HepG2 (cell line): ENCODE results near the gene BLOC1S2. TPM values are rescaled to one million over a fixed set of nuclear protein-coding genes. Genes with fewer than 3 reads are reported as not detected.
A peak's percentile ranks its signal among the peaks of the same experiment; 100 is the strongest.

Experiments used
- ATAC-seq: fragments of 200-7000 bp; cut with Tn5 transposase; 3 replicates; pipeline ENCODE4 v1.9.1; 2020; ENCODE audit warnings: mild to moderate bottlenecking, moderate library complexity
- BruUV-seq: library from RNA; stranded (reverse); fragments of 400-500 nt; replicated peaks from 2 replicates; lab custom pipeline; 2021; lab: Mats Ljungman, UMichigan
- CTCF ChIA-PET: fragments of 300-600 bp; formaldehyde crosslinking; extraction: SDS; loops from one replicate; lab custom pipeline; 2021; ENCODE audit warnings: low total read pairs, inconsistent platforms, low intra/inter-chr PET ratio; lab: Yijun Ruan, JAX
- POLR2A ChIA-PET: fragments of 350-600 bp; sonication (Branson Sonifier 250); formaldehyde crosslinking; loops from one replicate; lab custom pipeline; 2020; ENCODE audit warnings: antibody characterized with exemption, inconsistent platforms; lab: Yijun Ruan, JAX
- DNase-seq: peaks from one replicate; pipeline ENCODE4 v3.0.0-alpha.2; 2015; ENCODE audit warnings: low spot score
- FAIRE-seq: peaks from 3 replicates; lab custom pipeline; 2011; peaks lifted over from hg19 to GRCh38; lab: Jason Lieb, UNC
- H2AFZ ChIP-seq: one replicate; pipeline ENCODE4 v1.6.1; 2011; ENCODE audit warnings: low read length, inconsistent platforms
- H3K27ac ChIP-seq: fragments of 300-600 bp; 3 replicates; pipeline ENCODE4 v1.8.0; 2011; ENCODE audit warnings: mixed run types, mild to moderate bottlenecking, mixed read lengths, low read length, inconsistent platforms; ENCODE audit not compliant: insufficient read depth; ENCODE audit errors: extremely low read length
- H3K27me3 ChIP-seq, 2 experiments: fragments of 200-600 bp in 1 of 2; 2 replicates in 1 of 2; 3 replicates in 1 of 2; pipeline versions ENCODE4 v1.6.0 to v1.8.0; 2011; ENCODE audit warnings: low read length in 2 of 2, mild to moderate bottlenecking in 2 of 2, moderate library complexity in 2 of 2, inconsistent platforms in 1 of 2; ENCODE audit not compliant: insufficient read depth in 2 of 2, control insufficient read depth in 1 of 2
- H3K36me3 ChIP-seq, 2 experiments: fragments of 200-600 bp in 1 of 2; replicated peaks in 1 of 2; 2 replicates in 1 of 2; 3 replicates in 1 of 2; pipeline versions ENCODE4 v1.5.1 to v1.8.0; 2011; ENCODE audit warnings: low read length in 2 of 2, inconsistent platforms in 1 of 2; ENCODE audit not compliant: insufficient read depth in 2 of 2, control insufficient read depth in 1 of 2
- H3K4me1 ChIP-seq: 2 replicates; pipeline ENCODE4 v1.5.1; 2012; ENCODE audit warnings: low read length, inconsistent platforms; ENCODE audit not compliant: insufficient read depth
- H3K4me2 ChIP-seq: 2 replicates; pipeline ENCODE4 v1.6.0; 2011; ENCODE audit warnings: low read depth, low read length, inconsistent platforms
- H3K4me3 ChIP-seq, 3 experiments: fragments of 200-600 bp in 1 of 3; sonication (generic), shearing (Covaris generic) in 1 of 3; replicated peaks in 1 of 3; 2 replicates each; pipeline ENCODE4 v1.5.1; 2011 to 2016; ENCODE audit warnings: low read length in 3 of 3, inconsistent platforms in 2 of 3, low read depth in 2 of 3, mild to moderate bottlenecking in 2 of 3, control low read depth in 1 of 3, mixed read lengths in 1 of 3; ENCODE audit not compliant: insufficient read depth in 1 of 3
- H3K79me2 ChIP-seq: one replicate; pipeline ENCODE4 v1.6.1; 2011; ENCODE audit warnings: low read length, inconsistent platforms; ENCODE audit not compliant: insufficient read depth
- H3K9ac ChIP-seq: 2 replicates; pipeline ENCODE4 v1.6.0; 2011; ENCODE audit warnings: mild to moderate bottlenecking, low read depth, low read length, inconsistent platforms; ENCODE audit not compliant: insufficient read depth
- H3K9me3 ChIP-seq: 2 replicates; pipeline ENCODE4 v1.5.1; 2012; ENCODE audit warnings: mild to moderate bottlenecking, low read length
- H4K20me1 ChIP-seq: 2 replicates; pipeline ENCODE4 v1.6.0; 2011; ENCODE audit warnings: inconsistent platforms, mild to moderate bottlenecking, low read length, moderate library complexity; ENCODE audit not compliant: insufficient read depth
- CENPT ChIP-seq: sonication (generic); formaldehyde crosslinking; IDR thresholded peaks from 2 replicates; pipeline ENCODE4 v1.8.0; 2022; ENCODE audit warnings: low read depth, mild to moderate bottlenecking, moderate library complexity, missing genetic modification reagents
- KLF9 ChIP-seq: IDR thresholded peaks from 2 replicates; pipeline ENCODE4 v1.6.1; 2016; ENCODE audit warnings: low read depth
- POLR2AphosphoS5 ChIP-seq: IDR thresholded peaks from 2 replicates; pipeline ENCODE4 v1.6.1; 2012; ENCODE audit warnings: low read depth, low read length
- U2AF1 ChIP-seq: fragments of 200-400 bp; formaldehyde crosslinking; optimal IDR thresholded peaks from 2 replicates; pipeline ENCODE3; 2017; ENCODE audit warnings: mild to moderate bottlenecking, low read depth, low read length
- WGBS: methylation state at CpG from one replicate; pipeline ENCODE4 v1.1.6; 2017; ENCODE audit warnings: low lambda C conversion rate; 5-methylcytosine and 5-hydroxymethylcytosine counted together
- in situ Hi-C: cut with HindIII; loops from 2 replicates; pipeline ENCODE4 v1.10.0; 2017; ENCODE audit warnings: low pct_unique_long_range_greater_than_20kb; ENCODE audit not compliant: extremely low pct_ligation_motif_present
- intact Hi-C: fragments of 100-400 bp; cut with micrococcal nuclease; formaldehyde crosslinking; loops from one replicate; pipeline ENCODE4 v1.10.0; 2022; ENCODE audit not compliant: unreplicated experiment
- polyA plus RNA-seq, 8 experiments: library from polyadenylated mRNA; depleted of rRNA in 3 of 8; stranded (reverse) in 7 of 8; unstranded in 1 of 8; fragments of >200 nt; fragmentation: Illumina TruSeq in 4 of 8; extraction: Trizol in 4 of 8; gene quantifications; 2 replicates each; pipeline versions ENCODE4 v1.2.1 to v1.2.3, GENCODE V29; 2011 to 2016; ENCODE audit warnings: low read depth in 4 of 8, missing spikeins in 1 of 8, mixed read lengths in 1 of 8; ENCODE audit not compliant: insufficient read depth in 1 of 8
- total RNA-seq, 5 experiments: library from RNA; depleted of rRNA; stranded (reverse); fragments of >200 nt; fragmentation: Illumina TruSeq; extraction: Trizol; gene quantifications; 2 replicates each; pipeline ENCODE4 v1.2.3, GENCODE V29; 2016; ENCODE audit warnings: low read depth in 1 of 5
- TF ChIP-seq, protein P1 (sequence below): fragments of 450-650 bp; IDR thresholded peaks from 2 replicates; pipeline ENCODE4 v1.6.1; 2016

The BLOC1S2 gene
- total and polyA plus RNA-seq, 2 of the 13 experiments (the other 11 are each of a cell fraction or from before 2014, with no cell fraction given), result 22.3 to 64.4 TPM

DNA sequence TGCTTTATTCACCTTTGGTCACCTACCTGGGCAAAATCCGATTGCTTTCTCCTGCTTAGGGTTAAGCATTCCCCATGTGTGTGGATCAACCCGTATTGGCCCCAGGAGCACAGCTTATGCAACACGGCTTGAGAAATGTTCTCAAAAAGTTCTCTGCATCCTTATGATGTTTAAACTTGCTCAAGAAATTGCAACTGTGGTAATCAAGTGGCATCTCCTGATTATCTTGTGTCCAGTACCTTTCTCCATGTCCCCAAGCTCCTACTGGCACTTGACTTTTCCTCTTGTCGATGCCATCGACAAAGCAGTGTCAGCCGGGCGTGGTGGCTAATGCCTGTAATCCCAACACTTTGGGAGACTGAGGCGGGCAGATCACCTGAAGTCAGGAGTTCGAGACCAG is 48.3 kb upstream of the BLOC1S2 start (continued):
- no peak for TF ChIP-seq CENPT
- TF ChIP-seq POLR2AphosphoS5, result no peak
- TF ChIP-seq U2AF1, result no peak

DNA sequence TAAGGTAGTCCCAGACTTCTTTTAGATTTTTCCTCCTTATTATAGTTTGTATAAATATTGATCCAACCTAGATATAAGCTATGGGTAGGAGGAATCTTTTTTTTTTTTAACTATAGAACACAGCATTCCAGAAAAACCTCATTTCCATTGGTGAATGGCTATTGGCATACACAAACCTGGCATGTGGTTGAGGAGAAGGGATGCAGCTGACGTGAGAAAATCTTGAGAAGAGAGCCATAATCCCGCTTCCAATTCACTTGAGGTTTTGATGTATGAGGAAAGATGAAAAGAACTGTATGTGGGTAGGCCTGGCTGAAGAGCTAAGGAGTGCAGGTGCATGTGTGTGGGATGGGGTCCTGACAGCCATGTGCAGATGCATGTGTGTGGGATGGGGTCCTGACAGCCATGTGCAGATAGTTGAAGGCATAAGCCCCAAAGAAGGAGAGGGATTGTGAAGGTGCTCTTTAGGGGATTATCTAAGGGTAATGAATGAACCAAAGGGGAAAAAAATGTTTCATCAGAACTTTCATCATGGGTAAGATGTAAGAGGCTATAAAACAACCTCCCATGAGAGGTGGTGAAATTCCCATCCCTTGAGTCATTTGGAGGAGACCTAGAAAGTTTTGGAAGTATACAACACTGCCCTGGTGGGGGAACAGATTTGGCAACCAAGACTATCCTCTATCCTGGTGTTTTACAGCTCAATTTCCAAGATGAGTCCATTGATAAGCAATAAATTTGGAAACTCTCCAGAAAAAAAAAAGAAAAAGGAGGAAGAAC is 47.4 kb upstream of the BLOC1S2 start:
- peaks cover 0 to 17% of the 10 kb centered on the region in 2 experiments; a peak in 2 of 5 replicates for H3K27me3 ChIP-seq
- H4K20me1 ChIP-seq, result no peaks in the 10 kb centered on the region
- WGBS, result 28% methylated on average over 2 of the region's 2 CpGs
- H3K9ac ChIP-seq, result no peak overlapping the region
- intact Hi-C loops (no loop called here), in situ Hi-C loops (loop anchor here (25.0 kb wide), 1 partner anchor 553 kb away; no protein-coding TSS in a partner anchor)
- H2AFZ ChIP-seq, result no peak overlapping the region
- FAIRE-seq, result no peak
- H3K4me2 ChIP-seq, result no peak overlapping the region
- no peaks in the 10 kb centered on the region for H3K36me3 ChIP-seq
- BruUV-seq, result no TSS peak
- TF ChIP-seq, protein P1, sequence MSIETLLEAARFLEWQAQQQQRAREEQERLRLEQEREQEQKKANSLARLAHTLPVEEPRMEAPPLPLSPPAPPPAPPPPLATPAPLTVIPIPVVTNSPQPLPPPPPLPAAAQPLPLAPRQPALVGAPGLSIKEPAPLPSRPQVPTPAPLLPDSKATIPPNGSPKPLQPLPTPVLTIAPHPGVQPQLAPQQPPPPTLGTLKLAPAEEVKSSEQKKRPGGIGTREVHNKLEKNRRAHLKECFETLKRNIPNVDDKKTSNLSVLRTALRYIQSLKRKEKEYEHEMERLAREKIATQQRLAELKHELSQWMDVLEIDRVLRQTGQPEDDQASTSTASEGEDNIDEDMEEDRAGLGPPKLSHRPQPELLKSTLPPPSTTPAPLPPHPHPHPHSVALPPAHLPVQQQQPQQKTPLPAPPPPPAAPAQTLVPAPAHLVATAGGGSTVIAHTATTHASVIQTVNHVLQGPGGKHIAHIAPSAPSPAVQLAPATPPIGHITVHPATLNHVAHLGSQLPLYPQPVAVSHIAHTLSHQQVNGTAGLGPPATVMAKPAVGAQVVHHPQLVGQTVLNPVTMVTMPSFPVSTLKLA, result peak; percentile 56; the same call in 1 of the 2 replicates
- no peak for TF ChIP-seq KLF9
- no peaks in the 10 kb centered on the region for H3K9me3 ChIP-seq
- no peak overlapping the region for H3K4me3 ChIP-seq
- H3K4me1 ChIP-seq, result peaks cover 22% of the 10 kb centered on the region
- CTCF ChIA-PET, result no interaction called here
- no peaks in the 10 kb centered on the region for H3K79me2 ChIP-seq
- POLR2A ChIA-PET, result interaction anchor here (1.1 kb wide), 1 partner anchor 39 kb away, joined by 3 read pairs; no protein-coding TSS in a partner anchor
- H3K27ac ChIP-seq, result no peak overlapping the region
- ATAC-seq, result no peak
- DNase-seq, result no peak
